Raji (cell line): Measurements from ENCODE around the gene DHRS13.
A peak's percentile ranks its signal among the peaks of the same experiment; 100 is the strongest.

Experiments
- POLR2A ChIP-seq: IDR thresholded peaks from 2 replicates; pipeline ENCODE4 v1.6.1; 2011; ENCODE audit warnings: low read depth, low read length, control low read depth; ENCODE audit not compliant: insufficient read depth

Gene DHRS13

GRCh38 chr17:28902819-28903545, at the start of gene DHRS13:
TSS of gene DHRS13 (minus strand) at chr17:28903079. CDS start at chr17:28902944, 135 bp downstream.
- peak; percentile 81 for TF ChIP-seq POLR2A

GRCh38 chr17:28951991-28952975, 49.4 kb upstream of the DHRS13 start:
- peak; percentile 53 for TF ChIP-seq POLR2A

GRCh38 chr17:28951428-28951990, 48.6 kb upstream of the DHRS13 start, which contains the start of gene PHF12:
TSS of gene PHF12 (minus strand) at chr17:28951518. CDS start at chr17:28950960, 558 bp downstream.
- peak; percentile 59 for TF ChIP-seq POLR2A

GRCh38 chr17:28950752-28951427, 48.0 kb upstream of the DHRS13 start:
- no peak for TF ChIP-seq POLR2A

GRCh38 chr17:28950017-28950751, 47.3 kb upstream of the DHRS13 start:
- TF ChIP-seq POLR2A, result peak; percentile 36; the same call in 1 of the 2 replicates

- TF ChIP-seq POLR2A, result peak; percentile 16; the same call in 1 of the 2 replicates
Observed at GRCh38 chr17:28949185-28950016, 46.5 kb upstream of the DHRS13 start.

GRCh38 chr17:28948873-28949184, 46.0 kb upstream of the DHRS13 start:
- no peak for TF ChIP-seq POLR2A

- no peak for TF ChIP-seq POLR2A
Observed at GRCh38 chr17:28948342-28948741, 45.5 kb upstream of the DHRS13 start.

- TF ChIP-seq POLR2A, result no peak
Observed at GRCh38 chr17:28947639-28948038, 44.8 kb upstream of the DHRS13 start.

- TF ChIP-seq POLR2A, result no peak
Observed at GRCh38 chr17:28946239-28946638, 43.4 kb upstream of the DHRS13 start.

GRCh38 chr17:28944862-28945741, 42.2 kb upstream of the DHRS13 start:
- no peak for TF ChIP-seq POLR2A

- no peak for TF ChIP-seq POLR2A
Observed at GRCh38 chr17:28944343-28944742, 41.5 kb upstream of the DHRS13 start.

GRCh38 chr17:28942925-28943324, 40.0 kb upstream of the DHRS13 start:
- TF ChIP-seq POLR2A, result no peak

- no peak for TF ChIP-seq POLR2A
Observed at GRCh38 chr17:28941251-28941650, 38.4 kb upstream of the DHRS13 start.
